ENCODE measurements around the gene MVK. TPM values are rescaled to one million over a fixed set of nuclear protein-coding genes. Genes with fewer than 3 reads are reported as not detected.

Gene MVK
- total RNA-seq, 1 experiment from 2014 or later: 19.2 TPM

DNA sequence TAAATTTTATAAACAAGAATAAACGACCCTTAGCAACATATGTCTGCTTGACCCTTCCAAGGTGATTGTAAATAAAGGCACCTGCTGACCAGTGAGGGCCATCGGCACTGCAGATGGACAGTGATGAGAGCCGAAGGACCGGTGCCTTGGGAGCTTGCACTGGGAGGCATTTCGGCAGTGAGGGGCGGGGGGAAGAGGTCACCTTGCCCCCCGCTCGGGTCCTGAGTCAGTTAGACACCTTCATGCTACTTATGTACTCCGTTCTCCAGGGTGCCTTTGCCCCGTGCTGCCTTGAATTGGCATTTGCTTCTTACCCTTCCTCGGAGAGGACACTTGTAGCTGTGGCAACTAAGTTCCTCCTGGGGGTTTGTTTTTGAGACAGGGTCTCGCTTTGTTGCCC, 23.3 kb upstream of the MVK start:
- H2AK5ac ChIP-seq (ENCODE audit: insufficient read length, low read length): no peak overlapping the region
- H2BK15ac ChIP-seq (ENCODE audit: low read depth, low read length): no peak overlapping the region
- H3K4me1 ChIP-seq (ENCODE audit: insufficient read depth, low read length): no peaks in the 10 kb centered on the region
- no peak overlapping the region for H2BK20ac ChIP-seq (ENCODE audit: low read depth, low read length, poor library complexity, severe bottlenecking)
- no peaks in the 10 kb centered on the region for H4K20me1 ChIP-seq (ENCODE audit: control insufficient read depth, insufficient read depth, insufficient read length)
- H2BK120ac ChIP-seq (ENCODE audit: low read depth, low read length, poor library complexity, severe bottlenecking): no peak overlapping the region
- no peak overlapping the region for H3K9ac ChIP-seq (ENCODE audit: extremely low read depth, insufficient read length, low read length)
- H3K14ac ChIP-seq (ENCODE audit: insufficient read depth, low read length): no peak overlapping the region
- H2BK5ac ChIP-seq (ENCODE audit: insufficient read length, low read length): no peak overlapping the region
- no peaks in the 10 kb centered on the region for H3K9me3 ChIP-seq (ENCODE audit: control insufficient read depth, low read depth, low read length)
- no peaks in the 10 kb centered on the region for H3K9me3 Mint-ChIP-seq
- no peaks in the 10 kb centered on the region for H3K79me1 ChIP-seq (ENCODE audit: insufficient read depth, low read depth, low read length, poor library complexity, severe bottlenecking)
- DNase-seq: no peak
- H4K8ac ChIP-seq (replicated peaks; ENCODE audit: insufficient read length, low read depth, low read length): no peak overlapping the region
- no peaks in the 10 kb centered on the region for H3K36me3 Mint-ChIP-seq (ENCODE audit: insufficient read depth in 1 of 3, low read depth in 3 of 3)
- no peak overlapping the region for H4K91ac ChIP-seq (ENCODE audit: insufficient read length, low read depth, low read length)
- peaks cover 0 to 9% of the 10 kb centered on the region in 2 experiments; a peak in 2 of 4 replicates for H3K4me1 Mint-ChIP-seq
- no peak overlapping the region for H3K56ac ChIP-seq (ENCODE audit: insufficient read length, low read depth, low read length)
- H3K23ac ChIP-seq (ENCODE audit: insufficient read length, low read depth, low read length): no peak overlapping the region
- H3T11ph ChIP-seq (ENCODE audit: low read length): no peak overlapping the region
- H3K27me3 ChIP-seq (ENCODE audit: insufficient read depth, low read length): no peaks in the 10 kb centered on the region
- no peak overlapping the region for H3K18ac ChIP-seq (ENCODE audit: insufficient read length, low read depth, low read length)
- no peak overlapping the region for H2AFZ ChIP-seq (ENCODE audit: low read length)
- H3K23me2 ChIP-seq (ENCODE audit: insufficient read length, low read depth, low read length, poor library complexity, severe bottlenecking): no peaks in the 10 kb centered on the region
- peaks cover 16% of the 10 kb centered on the region for H3K27me3 Mint-ChIP-seq (ENCODE audit: low read depth)
- H3K4me2 ChIP-seq (ENCODE audit: insufficient read depth, insufficient read length, low read length): no peak overlapping the region
- no peaks in the 10 kb centered on the region for H3K79me2 ChIP-seq (ENCODE audit: insufficient read depth, low read length)
- peak overlapping the region in 1 of 3 experiments; percentile 46; a peak in 1 of 7 replicates for H3K27ac Mint-ChIP-seq
- no peak overlapping the region for H3K4me3 Mint-ChIP-seq
- H2BK12ac ChIP-seq (ENCODE audit: insufficient read length, low read depth, low read length): no peak overlapping the region
- H3K27ac ChIP-seq (ENCODE audit: insufficient read length, low read depth, low read length): no peak overlapping the region
- no peak overlapping the region for H4K5ac ChIP-seq (ENCODE audit: insufficient read length, low read depth, low read length)
- TF ChIP-seq, protein P1, sequence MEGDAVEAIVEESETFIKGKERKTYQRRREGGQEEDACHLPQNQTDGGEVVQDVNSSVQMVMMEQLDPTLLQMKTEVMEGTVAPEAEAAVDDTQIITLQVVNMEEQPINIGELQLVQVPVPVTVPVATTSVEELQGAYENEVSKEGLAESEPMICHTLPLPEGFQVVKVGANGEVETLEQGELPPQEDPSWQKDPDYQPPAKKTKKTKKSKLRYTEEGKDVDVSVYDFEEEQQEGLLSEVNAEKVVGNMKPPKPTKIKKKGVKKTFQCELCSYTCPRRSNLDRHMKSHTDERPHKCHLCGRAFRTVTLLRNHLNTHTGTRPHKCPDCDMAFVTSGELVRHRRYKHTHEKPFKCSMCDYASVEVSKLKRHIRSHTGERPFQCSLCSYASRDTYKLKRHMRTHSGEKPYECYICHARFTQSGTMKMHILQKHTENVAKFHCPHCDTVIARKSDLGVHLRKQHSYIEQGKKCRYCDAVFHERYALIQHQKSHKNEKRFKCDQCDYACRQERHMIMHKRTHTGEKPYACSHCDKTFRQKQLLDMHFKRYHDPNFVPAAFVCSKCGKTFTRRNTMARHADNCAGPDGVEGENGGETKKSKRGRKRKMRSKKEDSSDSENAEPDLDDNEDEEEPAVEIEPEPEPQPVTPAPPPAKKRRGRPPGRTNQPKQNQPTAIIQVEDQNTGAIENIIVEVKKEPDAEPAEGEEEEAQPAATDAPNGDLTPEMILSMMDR (conservative IDR thresholded peaks at IDR 0.05): no peak
- WGBS (ENCODE audit: extremely low coverage, insufficient read length, low lambda C conversion rate): no CpG with 5 or more reads among the region's 12 CpGs
- H3K4ac ChIP-seq (ENCODE audit: low read depth, low read length): no peak overlapping the region

Measured in H9 (cell line).